OCI-LY7 (cell line): Measurements from ENCODE around the gene LSR.

ENCODE experiments used
- CTCF ChIP-seq: fragments of 200-600 bp; sonication (generic); conservative IDR thresholded peaks from 2 replicates; pipeline ENCODE4 v1.5.1; 2014; ENCODE audit warnings: mild to moderate bottlenecking, antibody characterized with exemption, low read length, moderate library complexity, mixed read lengths
- EZH2phosphoT487 ChIP-seq: fragments of 200-600 bp; sonication (generic); IDR thresholded peaks from 2 replicates; pipeline ENCODE4 v1.6.1; 2018; ENCODE audit warnings: low read depth, borderline replicate concordance, mild to moderate bottlenecking, mixed run types, antibody characterized with exemption, low read length, moderate library complexity, mixed read lengths

DNA sequence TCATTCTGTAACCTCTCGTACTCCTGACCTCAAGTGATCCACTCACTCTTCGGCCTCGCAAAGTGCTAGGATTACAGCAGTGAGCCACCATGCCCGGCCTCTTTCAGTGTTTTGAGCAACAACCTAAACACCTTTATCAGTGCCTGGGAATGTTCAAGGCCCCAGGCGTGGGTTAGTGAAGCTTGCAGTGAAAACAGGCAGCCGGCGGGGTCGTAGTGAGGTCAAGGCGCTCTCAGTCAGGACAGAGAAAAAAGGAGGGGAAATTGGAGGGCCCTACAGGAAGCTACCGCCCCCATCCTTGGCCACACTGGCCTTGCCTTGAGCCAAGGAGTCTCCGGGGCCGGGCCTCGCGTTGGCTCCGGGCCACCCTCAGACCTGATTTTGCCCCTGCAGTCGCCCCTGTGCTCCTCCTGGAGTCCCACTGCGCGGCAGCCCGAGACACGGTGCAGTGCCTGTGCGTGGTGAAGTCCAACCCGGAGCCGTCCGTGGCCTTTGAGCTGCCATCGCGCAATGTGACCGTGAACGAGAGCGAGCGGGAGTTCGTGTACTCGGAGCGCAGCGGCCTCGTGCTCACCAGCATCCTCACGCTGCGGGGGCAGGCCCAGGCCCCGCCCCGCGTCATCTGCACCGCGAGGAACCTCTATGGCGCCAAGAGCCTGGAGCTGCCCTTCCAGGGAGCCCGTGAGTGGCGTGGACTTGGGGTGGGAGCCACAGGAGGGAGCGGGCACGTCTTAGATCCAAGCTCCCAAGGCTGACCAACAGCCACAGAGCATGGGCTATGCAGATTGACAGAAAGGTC lies 60.9 kb downstream of the LSR start:
- no peak for TF ChIP-seq CTCF
- TF ChIP-seq EZH2phosphoT487: no peak
